Suppressor macrophage (primary cell): ENCODE measurements around the gene CORIN.
"Not testable (repeated sequence)": the region's sequence is repeated elsewhere in the genome, so short reads cannot be mapped to it uniquely, and the experiment has no call there.

Source experiments
- DNase-seq, 4 experiments: peaks; one replicate each; pipeline ENCODE4 v3.0.0-alpha.2; 2020 to 2022

The CORIN gene

DNA sequence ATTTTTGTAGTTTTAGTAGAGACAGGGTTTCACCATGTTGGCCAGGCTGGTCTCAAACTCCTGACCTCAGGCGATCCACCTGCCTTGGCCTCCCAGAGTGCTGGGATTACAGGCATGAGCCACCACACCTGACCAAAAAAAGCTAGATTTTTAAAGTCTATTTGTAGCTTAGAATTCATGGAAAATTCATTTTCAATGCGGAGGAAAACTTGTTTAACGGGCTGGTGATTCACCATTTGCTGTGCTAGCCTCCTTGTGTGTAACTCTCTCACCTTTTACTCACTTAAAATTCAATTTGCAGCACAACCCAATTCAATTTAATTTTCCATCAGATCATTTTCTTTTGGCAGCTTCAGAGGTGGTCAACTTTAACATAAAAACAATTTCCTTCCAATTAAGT lies 281.9 kb downstream of the CORIN start:
- not testable (repeated sequence) for DNase-seq

DNA sequence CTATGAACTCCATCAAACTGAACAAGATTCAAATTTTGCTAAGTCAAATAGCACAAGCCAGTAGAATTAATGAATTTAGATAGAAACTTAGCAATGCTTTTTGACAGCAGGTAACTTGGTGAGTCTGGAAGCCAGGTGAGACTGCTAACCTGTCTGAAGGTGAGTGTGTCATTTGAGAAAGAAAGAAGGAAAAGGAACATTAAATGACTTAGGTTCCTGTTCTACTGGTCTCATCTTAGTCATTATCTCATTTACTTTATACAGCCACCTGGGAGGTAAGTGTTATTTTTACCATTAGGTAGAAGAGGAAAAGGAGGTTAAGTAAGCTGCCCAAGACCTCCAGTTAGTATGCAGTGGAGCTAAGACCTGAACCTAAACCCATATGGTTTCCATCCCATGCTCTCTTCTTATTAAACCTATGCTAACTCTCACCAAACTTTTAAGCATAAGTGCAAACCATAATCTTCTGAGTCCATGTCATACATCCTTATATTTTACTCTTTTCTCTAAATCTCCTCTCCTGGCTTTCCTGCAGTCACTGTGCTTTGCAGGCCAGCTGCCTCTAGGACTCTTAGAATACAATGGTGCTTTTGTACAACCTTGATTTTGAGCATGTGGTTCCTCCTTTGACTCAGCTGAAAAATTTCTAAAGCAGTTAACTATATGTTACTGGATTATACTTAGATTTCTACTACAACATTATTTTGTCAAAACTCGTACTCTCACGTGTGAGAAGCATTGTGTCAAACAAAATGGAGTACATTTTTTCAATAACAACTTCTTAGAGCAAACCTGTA lies 284.3 kb downstream of the CORIN start:
- DNase-seq = no peak

DNA sequence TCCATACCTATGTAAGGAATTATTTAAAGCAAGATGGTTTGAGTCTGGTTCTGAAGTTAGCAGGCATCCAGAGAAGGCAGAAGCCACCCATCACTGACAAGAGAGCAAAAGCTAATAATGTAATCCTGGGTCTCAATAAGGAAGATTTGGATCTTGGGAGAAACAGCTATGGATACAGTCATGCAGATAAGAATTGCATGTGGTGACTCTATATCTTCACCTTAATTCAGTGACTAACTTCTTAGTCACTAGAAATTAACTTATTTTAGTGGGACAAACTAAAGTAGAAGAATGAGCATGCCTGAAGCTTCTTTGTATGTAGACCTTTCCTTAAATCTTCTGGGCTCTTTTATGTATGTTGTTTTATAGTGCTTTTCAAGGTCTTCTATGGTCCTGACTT lies 286.2 kb downstream of the CORIN start:
- DNase-seq = no peak

DNA sequence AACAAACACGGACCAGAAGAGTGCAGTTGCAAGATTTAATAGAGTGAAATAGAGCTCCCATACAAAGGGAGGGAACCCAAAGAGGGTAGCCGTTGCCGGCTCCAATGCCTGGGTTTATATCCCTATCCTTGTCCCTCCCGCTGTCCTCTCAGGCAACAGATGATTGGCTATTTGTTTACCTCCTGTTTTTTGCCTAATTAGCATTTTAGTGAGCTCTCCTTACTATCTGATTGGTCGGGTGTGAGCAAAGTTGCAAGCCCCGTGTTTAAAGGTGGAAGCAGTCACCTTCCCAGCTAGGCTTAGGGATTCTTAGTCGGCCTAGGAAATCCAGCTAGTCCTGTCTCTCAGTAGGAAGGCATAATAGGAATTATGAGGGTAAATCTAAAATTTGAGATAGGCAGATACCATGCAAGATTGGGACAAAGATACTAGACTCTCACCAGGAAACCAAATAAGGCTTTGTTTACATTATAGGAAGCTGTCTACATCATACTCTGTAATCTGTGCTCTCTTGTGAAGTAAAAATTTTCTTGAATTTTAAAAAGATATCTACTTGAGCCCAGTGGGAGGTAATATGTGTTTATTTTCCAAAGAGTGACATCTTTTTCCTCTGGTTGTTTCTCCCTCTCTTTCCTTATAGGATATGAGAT lies 286.8 kb downstream of the CORIN start:
- DNase-seq = no peak

DNA sequence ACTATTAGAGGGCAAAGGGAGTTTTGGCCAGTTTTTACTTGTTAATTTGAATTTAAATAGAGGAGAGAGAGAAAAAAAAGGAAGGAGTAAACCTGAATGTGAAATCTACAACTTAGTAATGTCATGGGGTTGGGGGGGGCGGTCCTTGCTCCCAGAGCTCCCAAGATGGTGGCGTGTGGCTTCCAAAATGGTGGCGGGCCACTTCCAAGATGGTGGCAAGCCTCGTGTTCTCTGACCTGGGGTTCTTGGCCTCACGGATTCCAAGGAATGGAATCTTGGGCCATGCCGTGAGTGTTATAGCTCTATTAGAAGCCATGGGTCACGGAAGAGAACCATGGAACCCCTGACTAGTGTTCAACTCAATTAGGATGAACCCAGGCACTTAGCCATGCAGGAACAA lies 287.5 kb downstream of the CORIN start:
- not testable (repeated sequence) for DNase-seq
